HCT116 (cell line): ENCODE data around the gene ANO2. TPM values are rescaled to one million over a fixed set of nuclear protein-coding genes. Genes with fewer than 3 reads are reported as not detected.

Source experiments
- ATAC-seq: fragments of 200-7000 bp; cut with Tn5 transposase; 2 replicates; pipeline ENCODE4 v1.9.1; 2020; ENCODE audit warnings: mild to moderate bottlenecking, moderate library complexity
- BruUV-seq: library from RNA; stranded (reverse); fragments of 400-500 nt; replicated peaks from 2 replicates; lab custom pipeline; 2021; lab: Mats Ljungman, UMichigan
- CTCF ChIA-PET: fragments of 300-600 bp; sonication (Branson Sonifier 250); formaldehyde crosslinking; loops from one replicate; lab custom pipeline; 2021; ENCODE audit warnings: antibody characterized with exemption; lab: Charles Lee
- POLR2A ChIA-PET: fragments of 300-600, 350-600 bp; sonication (Branson Sonifier 250); formaldehyde crosslinking; loops from one replicate; lab custom pipeline; 2021; ENCODE audit warnings: antibody characterized with exemption; lab: Charles Lee
- RAD21 ChIA-PET, 2 experiments: fragments of 300-600 bp; sonication (Branson Sonifier 250); formaldehyde crosslinking; loops; one replicate each; lab custom pipeline; 2023; ENCODE audit warnings: low total read pairs in 2 of 2; ENCODE audit not compliant: uncharacterized antibody in 2 of 2, unreplicated experiment in 2 of 2, low non-redundant PET in 1 of 2; lab: Charles Lee
- DNase-seq: peaks from one replicate; pipeline ENCODE4 v3.0.0-alpha.2; 2010; ENCODE audit warnings: low read depth, low spot score
- H2AFZ ChIP-seq: fragments of 200-600 bp; shearing (Covaris generic), sonication (generic); 2 replicates; pipeline ENCODE4 v1.6.1; 2017; ENCODE audit warnings: low read depth, mixed run types, mixed read lengths, antibody characterized with exemption, low read length; ENCODE audit not compliant: poor library complexity, severe bottlenecking
- H3K27ac ChIP-seq: 2 replicates; pipeline ENCODE4 v1.5.1; 2012; ENCODE audit warnings: low read depth, low read length
- H3K27me3 ChIP-seq: fragments of 200-600 bp; sonication (generic); 2 replicates; pipeline ENCODE4 v1.6.1; 2016; ENCODE audit warnings: mixed run types, low read length, mixed read lengths; ENCODE audit not compliant: insufficient read depth
- H3K36me3 ChIP-seq, 2 experiments: fragments of 200-500 bp in 1 of 2; fragments of 200-600 bp in 1 of 2; sonication (Bioruptor generic) in 1 of 2; sonication (generic) in 1 of 2; 2 replicates each; pipeline versions ENCODE4 v1.5.1 to v1.6.1; 2014 to 2016; ENCODE audit warnings: low read length in 2 of 2, inconsistent platforms in 1 of 2, mixed read lengths in 1 of 2, mixed run types in 1 of 2; ENCODE audit not compliant: insufficient read depth in 2 of 2, control insufficient read depth in 1 of 2
- H3K4me1 ChIP-seq, 2 experiments: fragments of 200-600 bp in 1 of 2; sonication (generic) in 1 of 2; 2 replicates each; pipeline versions ENCODE4 v1.5.1 to v1.6.1; 2012 to 2017; ENCODE audit warnings: low read length in 2 of 2, inconsistent platforms in 1 of 2, mild to moderate bottlenecking in 1 of 2, mixed read lengths in 1 of 2, mixed run types in 1 of 2, moderate library complexity in 1 of 2; ENCODE audit not compliant: insufficient read depth in 2 of 2, control insufficient read depth in 1 of 2
- H3K4me2 ChIP-seq: fragments of 200-600 bp; sonication (generic); 2 replicates; pipeline ENCODE4 v1.6.1; 2017; ENCODE audit warnings: mixed run types, low read length, mixed read lengths
- H3K4me3 ChIP-seq, 2 experiments: fragments of 200-600 bp in 1 of 2; sonication (generic) in 1 of 2; replicated peaks in 1 of 2; 2 replicates each; pipeline ENCODE4 v1.5.1; 2011 to 2016; ENCODE audit warnings: low read length in 2 of 2, control low read depth in 1 of 2, low read depth in 1 of 2, mild to moderate bottlenecking in 1 of 2, mixed read lengths in 1 of 2, mixed run types in 1 of 2
- H3K79me2 ChIP-seq: fragments of 200-600 bp; sonication (generic); 2 replicates; pipeline ENCODE4 v1.6.1; 2017; ENCODE audit warnings: mild to moderate bottlenecking, mixed run types, low read length, moderate library complexity, mixed read lengths; ENCODE audit not compliant: insufficient read depth
- H3K9ac ChIP-seq: fragments of 200-600 bp; sonication (generic); 2 replicates; pipeline ENCODE4 v1.6.1; 2016; ENCODE audit warnings: low read length, mixed read lengths
- H3K9me2 ChIP-seq: fragments of 200-600 bp; sonication (generic), shearing (Covaris generic); 2 replicates; pipeline ENCODE4 v1.6.1; 2017; ENCODE audit warnings: mixed run types, mild to moderate bottlenecking, moderate library complexity; ENCODE audit not compliant: insufficient read depth
- H3K9me3 ChIP-seq, 2 experiments: fragments of 200-500 bp in 1 of 2; fragments of 200-600 bp in 1 of 2; sonication (Bioruptor generic) in 1 of 2; sonication (generic) in 1 of 2; 2 replicates each; pipeline ENCODE4 v1.6.1; 2014 to 2017; ENCODE audit warnings: low read length in 2 of 2, mixed read lengths in 2 of 2, inconsistent platforms in 1 of 2, low read depth in 1 of 2, mild to moderate bottlenecking in 1 of 2, mixed run types in 1 of 2, moderate library complexity in 1 of 2; ENCODE audit not compliant: control insufficient read depth in 1 of 2, insufficient read depth in 1 of 2
- H4K20me1 ChIP-seq: fragments of 200-600 bp; sonication (generic), shearing (Covaris generic); 2 replicates; pipeline ENCODE4 v1.6.1; 2017; ENCODE audit warnings: mixed run types, mild to moderate bottlenecking, moderate library complexity; ENCODE audit not compliant: insufficient read depth
- CBX3 ChIP-seq: IDR thresholded peaks from 2 replicates; pipeline ENCODE4 v1.6.1; 2012; ENCODE audit warnings: low read depth
- CEBPB ChIP-seq: IDR thresholded peaks from 2 replicates; pipeline ENCODE4 v1.6.1; 2012; ENCODE audit warnings: low read depth
- EGR1 ChIP-seq: IDR thresholded peaks from 2 replicates; pipeline ENCODE4 v1.6.1; 2012; ENCODE audit warnings: low read depth
- ELF1 ChIP-seq: IDR thresholded peaks from 2 replicates; pipeline ENCODE4 v1.6.1; 2012; ENCODE audit warnings: low read depth, borderline replicate concordance
- EZH2 ChIP-seq: fragments of 200-600 bp; sonication (generic); IDR thresholded peaks from 2 replicates; pipeline ENCODE4 v1.6.1; 2017; ENCODE audit warnings: antibody characterized with exemption, mixed run types
- EZH2phosphoT487 ChIP-seq: fragments of 200-600 bp; IDR thresholded peaks from 2 replicates; pipeline ENCODE4 v1.6.1; 2018; ENCODE audit warnings: antibody characterized with exemption, borderline replicate concordance
- FOSL1 ChIP-seq: IDR thresholded peaks from 2 replicates; pipeline ENCODE4 v1.6.1; 2012; ENCODE audit warnings: low read depth
- JUND ChIP-seq: IDR thresholded peaks from 2 replicates; pipeline ENCODE4 v1.6.1; 2012
- POLR2A ChIP-seq: IDR thresholded peaks from 2 replicates; pipeline ENCODE4 v1.7.0; 2011; ENCODE audit warnings: borderline replicate concordance; ENCODE audit not compliant: insufficient read depth, insufficient read length; ENCODE audit errors: extremely low read depth
- POLR2AphosphoS5 ChIP-seq: IDR thresholded peaks from 2 replicates; pipeline ENCODE4 v1.6.1; 2011; ENCODE audit warnings: mild to moderate bottlenecking, low read depth, low read length, moderate library complexity
- RAD21 ChIP-seq: IDR thresholded peaks from 2 replicates; pipeline ENCODE4 v1.6.1; 2012; ENCODE audit warnings: low read depth, mild to moderate bottlenecking
- SIN3A ChIP-seq: IDR thresholded peaks from 2 replicates; pipeline ENCODE4 v1.6.1; 2012; ENCODE audit warnings: low read depth
- SP1 ChIP-seq: IDR thresholded peaks from 2 replicates; pipeline ENCODE4 v1.6.1; 2012; ENCODE audit warnings: low read depth
- YY1 ChIP-seq: IDR thresholded peaks from 2 replicates; pipeline ENCODE4 v1.6.1; 2011; ENCODE audit warnings: low read length, low read depth, moderate library complexity, mild to moderate bottlenecking; ENCODE audit not compliant: insufficient replicate concordance; ENCODE audit errors: extremely low read depth
- ZFX ChIP-seq: fragments of 450-650 bp; IDR thresholded peaks from 2 replicates; pipeline ENCODE4 v1.6.1; 2017
- ZNF274 ChIP-seq: fragments of 200-500 bp; sonication (Bioruptor generic); IDR thresholded peaks from 2 replicates; pipeline ENCODE4 v1.6.1; 2014; ENCODE audit warnings: mild to moderate bottlenecking, low read depth, low read length, inconsistent platforms
- intact Hi-C: fragments of 100-400 bp; cut with micrococcal nuclease; formaldehyde crosslinking; loops from 2 replicates; pipeline ENCODE4 v1.10.0; 2022
- total RNA-seq: library from RNA; stranded (reverse); gene quantifications from one replicate; pipeline ENCODE4 v1.2.1, GENCODE V29; 2021; ENCODE audit not compliant: unreplicated experiment
- TF ChIP-seq, protein P1 (sequence below): IDR thresholded peaks from 2 replicates; pipeline ENCODE4 v1.6.1; 2012
- TF ChIP-seq, protein P2 (sequence below): IDR thresholded peaks from 2 replicates; pipeline ENCODE4 v1.6.1; 2012
- TF ChIP-seq, protein P3 (sequence below): IDR thresholded peaks from 2 replicates; pipeline ENCODE4 v1.6.1; 2011; ENCODE audit warnings: mild to moderate bottlenecking, low read length, moderate library complexity; ENCODE audit not compliant: insufficient replicate concordance; ENCODE audit errors: extremely low read depth

Gene ANO2
- total RNA-seq, 1 experiment from 2014 or later: not detected

DNA sequence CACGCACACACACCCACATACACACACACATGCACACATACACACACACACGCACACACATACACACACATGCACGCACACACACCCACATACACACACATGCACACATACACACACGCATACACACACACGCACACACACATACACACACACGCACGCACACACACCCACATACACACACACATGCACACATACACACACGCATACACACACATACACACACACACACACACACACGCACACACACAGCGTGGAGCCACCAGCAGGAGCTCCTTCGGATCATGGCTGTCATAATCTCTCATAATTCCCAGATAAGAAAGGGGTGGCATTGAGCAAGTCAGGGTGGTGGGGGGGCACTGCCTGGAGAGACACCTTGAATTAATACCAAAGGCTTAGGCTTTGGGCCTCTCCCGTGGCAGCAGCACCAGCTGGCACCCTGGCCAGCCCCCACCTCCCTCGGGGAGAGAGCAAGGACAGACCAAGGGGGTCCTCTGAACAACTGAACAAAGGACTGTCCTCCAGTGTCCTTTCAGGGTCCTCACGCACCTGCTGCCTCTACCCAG is 21.9 kb downstream of the ANO2 start:
- no peak overlapping the region for H3K4me2 ChIP-seq
- H3K9ac ChIP-seq: no peak overlapping the region
- no peak for ATAC-seq
- no peaks in the 10 kb centered on the region for H3K4me1 ChIP-seq
- no peak overlapping the region for H2AFZ ChIP-seq
- ChIA-PET CTCF (no interaction called here), POLR2A (no interaction called here), RAD21 (no interaction called here)
- no peak overlapping the region for H3K27ac ChIP-seq
- H3K9me3 ChIP-seq: no peaks in the 10 kb centered on the region
- intact Hi-C loops: no loop called here
- H3K9me2 ChIP-seq: no peaks in the 10 kb centered on the region
- no peak for TF ChIP-seq CEBPB
- no peak for TF ChIP-seq ELF1
- no peak for TF ChIP-seq ZFX
- TF ChIP-seq EGR1: no peak
- no peak for TF ChIP-seq JUND
- TF ChIP-seq, protein P1, sequence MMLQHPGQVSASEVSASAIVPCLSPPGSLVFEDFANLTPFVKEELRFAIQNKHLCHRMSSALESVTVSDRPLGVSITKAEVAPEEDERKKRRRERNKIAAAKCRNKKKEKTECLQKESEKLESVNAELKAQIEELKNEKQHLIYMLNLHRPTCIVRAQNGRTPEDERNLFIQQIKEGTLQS: no peak
- no peak for TF ChIP-seq POLR2AphosphoS5
- TF ChIP-seq, protein P2, sequence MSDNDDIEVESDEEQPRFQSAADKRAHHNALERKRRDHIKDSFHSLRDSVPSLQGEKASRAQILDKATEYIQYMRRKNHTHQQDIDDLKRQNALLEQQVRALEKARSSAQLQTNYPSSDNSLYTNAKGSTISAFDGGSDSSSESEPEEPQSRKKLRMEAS: no peak
- no peak for TF ChIP-seq YY1
- no peak for TF ChIP-seq POLR2A
- no peak for TF ChIP-seq CBX3
- TF ChIP-seq, protein P3, sequence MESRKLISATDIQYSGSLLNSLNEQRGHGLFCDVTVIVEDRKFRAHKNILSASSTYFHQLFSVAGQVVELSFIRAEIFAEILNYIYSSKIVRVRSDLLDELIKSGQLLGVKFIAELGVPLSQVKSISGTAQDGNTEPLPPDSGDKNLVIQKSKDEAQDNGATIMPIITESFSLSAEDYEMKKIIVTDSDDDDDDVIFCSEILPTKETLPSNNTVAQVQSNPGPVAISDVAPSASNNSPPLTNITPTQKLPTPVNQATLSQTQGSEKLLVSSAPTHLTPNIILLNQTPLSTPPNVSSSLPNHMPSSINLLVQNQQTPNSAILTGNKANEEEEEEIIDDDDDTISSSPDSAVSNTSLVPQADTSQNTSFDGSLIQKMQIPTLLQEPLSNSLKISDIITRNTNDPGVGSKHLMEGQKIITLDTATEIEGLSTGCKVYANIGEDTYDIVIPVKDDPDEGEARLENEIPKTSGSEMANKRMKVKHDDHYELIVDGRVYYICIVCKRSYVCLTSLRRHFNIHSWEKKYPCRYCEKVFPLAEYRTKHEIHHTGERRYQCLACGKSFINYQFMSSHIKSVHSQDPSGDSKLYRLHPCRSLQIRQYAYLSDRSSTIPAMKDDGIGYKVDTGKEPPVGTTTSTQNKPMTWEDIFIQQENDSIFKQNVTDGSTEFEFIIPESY: no peak
- TF ChIP-seq RAD21: no peak
- TF ChIP-seq ZNF274: no peak
- TF ChIP-seq EZH2phosphoT487: no peak
- no peak for TF ChIP-seq FOSL1
- TF ChIP-seq SIN3A: no peak
- TF ChIP-seq EZH2: no peak
- TF ChIP-seq SP1: no peak
- no peaks in the 10 kb centered on the region for H3K36me3 ChIP-seq
- no peak for DNase-seq
- no TSS peak for BruUV-seq
- no peaks in the 10 kb centered on the region for H3K27me3 ChIP-seq
- H4K20me1 ChIP-seq: no peaks in the 10 kb centered on the region
- H3K79me2 ChIP-seq: no peaks in the 10 kb centered on the region
- no peak overlapping the region for H3K4me3 ChIP-seq
